ENCODE results near the gene ZSWIM8.

ZSWIM8 gene

GRCh38 chr10:73842349-73842748, 56.9 kb downstream of the ZSWIM8 start:
- DNase-seq, result no peak

- DNase-seq, result no peak
Observed at GRCh38 chr10:73843261-73843660, 57.9 kb downstream of the ZSWIM8 start.

DNA sequence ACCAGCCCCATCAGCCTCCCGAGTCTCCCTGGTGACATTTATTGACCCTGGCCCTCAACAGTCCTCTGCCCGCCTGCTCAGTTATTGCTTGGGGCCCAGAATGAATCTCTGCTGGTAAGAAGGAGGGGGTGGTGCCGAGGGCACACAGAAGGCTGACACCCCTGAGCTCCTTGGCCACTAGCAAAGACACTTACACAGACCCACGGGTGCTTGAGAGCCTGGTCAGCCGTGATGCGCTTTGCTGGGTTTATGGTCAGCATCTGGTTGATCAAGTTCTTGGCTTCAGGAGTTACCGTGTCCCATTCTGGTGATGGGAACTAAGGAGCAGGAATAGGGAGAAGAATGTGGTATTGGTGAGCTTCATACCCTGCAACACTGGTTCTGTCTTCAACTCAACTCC, 61.6 kb downstream of the ZSWIM8 start:
- DNase-seq, result no peak

- DNase-seq, result peak; percentile 89
Observed at GRCh38 chr10:73848821-73849489, 63.5 kb downstream of the ZSWIM8 start.

DNA sequence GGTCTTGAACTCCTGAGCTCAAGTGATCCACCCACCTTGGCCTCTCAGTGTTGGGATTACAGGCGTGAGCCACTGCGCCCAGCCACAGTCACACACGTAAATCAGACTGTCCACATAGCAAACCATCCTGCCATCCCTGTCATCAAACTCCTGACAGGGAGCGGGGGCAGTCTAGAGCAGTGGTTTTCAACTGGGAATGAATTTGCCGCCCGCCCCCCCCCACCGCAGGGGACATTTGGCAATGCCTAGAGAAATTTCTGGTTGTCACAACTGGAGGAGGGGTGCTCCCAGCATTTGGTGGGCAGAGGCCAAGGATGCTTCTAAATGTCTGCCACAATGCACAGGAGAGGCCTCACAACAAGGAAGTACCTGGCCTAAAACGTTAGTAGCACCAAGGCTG, 64.8 kb downstream of the ZSWIM8 start:
- no peak for DNase-seq

DNA sequence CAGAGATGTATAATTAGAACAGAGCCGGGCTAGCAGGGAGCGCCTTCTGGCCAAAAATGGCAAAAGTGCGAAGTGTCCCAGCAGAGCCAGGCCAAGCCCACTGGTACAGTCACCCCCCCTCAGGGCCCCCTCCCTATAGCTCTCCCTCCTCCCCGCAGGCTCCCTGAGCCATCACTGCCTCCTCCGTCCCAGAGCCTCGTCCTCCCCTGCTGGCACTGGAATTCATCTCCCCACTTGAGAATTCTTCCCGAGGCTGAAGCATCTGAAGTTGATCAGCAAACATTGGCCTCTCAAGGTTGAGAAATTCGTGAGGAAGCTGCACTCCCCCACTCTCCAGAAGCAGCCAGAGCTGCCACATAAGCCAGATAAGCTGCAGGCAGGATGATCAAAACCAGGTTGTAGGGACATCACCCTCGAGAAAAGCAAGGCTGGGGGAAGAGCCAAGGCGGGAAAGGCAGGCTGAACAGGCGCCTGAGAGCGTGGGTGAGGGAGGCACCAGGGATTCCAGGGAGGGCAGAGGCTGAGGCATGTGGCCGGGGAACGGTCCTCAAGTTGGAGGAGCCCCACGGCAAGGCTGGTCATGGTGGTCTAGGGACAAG, 65.6 kb downstream of the ZSWIM8 start:
- no peak for DNase-seq

All from effector CD8-positive, alpha-beta T cell (primary cell).